IMR-90 (cell line): ENCODE results near the gene GABBR2. TPM values are rescaled to one million over a fixed set of nuclear protein-coding genes. Genes with fewer than 3 reads are reported as not detected.

Experiments
- ATAC-seq: fragments of 200-7000 bp; cut with Tn5 transposase; 2 replicates; pipeline ENCODE4 v1.9.1; 2020; ENCODE audit warnings: low read depth, mild to moderate bottlenecking, moderate library complexity
- BruUV-seq: library from RNA; stranded (reverse); fragments of 400-500 nt; replicated peaks from 2 replicates; lab custom pipeline; 2021; lab: Mats Ljungman, UMichigan
- CTCF ChIA-PET: fragments of 300-600 bp; formaldehyde crosslinking; extraction: SDS; loops from one replicate; lab custom pipeline; 2021; ENCODE audit warnings: antibody characterized with exemption; lab: Yijun Ruan, JAX
- POLR2A ChIA-PET: fragments of 300-600 bp; sonication (Branson Sonifier 250); formaldehyde crosslinking; loops from one replicate; lab custom pipeline; 2022; ENCODE audit warnings: antibody characterized with exemption; ENCODE audit not compliant: unreplicated experiment; lab: Charles Lee
- DNase-seq: peaks from one replicate; pipeline ENCODE4 v3.0.0; 2013
- H2AFZ ChIP-seq: replicated peaks from 2 replicates; pipeline ENCODE3; 2013; ENCODE audit warnings: low read length, mild to moderate bottlenecking; ENCODE audit not compliant: poor library complexity
- H2AK5ac ChIP-seq: 2 replicates; pipeline ENCODE4 v1.6.1; 2013; ENCODE audit warnings: low read depth, low read length, inconsistent platforms
- H2AK9ac ChIP-seq: replicated peaks from 2 replicates; pipeline ENCODE3; 2013; ENCODE audit warnings: mild to moderate bottlenecking, low read depth, low read length, moderate library complexity; ENCODE audit not compliant: poor library complexity
- H2BK120ac ChIP-seq: 2 replicates; pipeline ENCODE4 v1.6.1; 2013; ENCODE audit warnings: low read depth, low read length, inconsistent platforms
- H2BK15ac ChIP-seq: 3 replicates; pipeline ENCODE4 v1.6.1; 2013; ENCODE audit warnings: low read depth, low read length, inconsistent platforms
- H2BK20ac ChIP-seq: 2 replicates; pipeline ENCODE4 v1.6.1; 2013; ENCODE audit warnings: low read depth, mild to moderate bottlenecking, inconsistent platforms, low read length, moderate library complexity
- H2BK5ac ChIP-seq: 2 replicates; pipeline ENCODE4 v1.6.1; 2013; ENCODE audit warnings: mild to moderate bottlenecking, low read depth, low read length, inconsistent platforms; ENCODE audit not compliant: poor library complexity, severe bottlenecking
- H3K14ac ChIP-seq: replicated peaks from 2 replicates; pipeline ENCODE4 v1.6.1; 2013; ENCODE audit warnings: low read depth, low read length, inconsistent platforms
- H3K18ac ChIP-seq: 2 replicates; pipeline ENCODE4 v1.6.1; 2013; ENCODE audit warnings: low read depth, low read length, control low read depth
- H3K23ac ChIP-seq: 2 replicates; pipeline ENCODE4 v1.6.1; 2013; ENCODE audit warnings: low read depth, low read length, inconsistent platforms
- H3K27ac ChIP-seq: 2 replicates; pipeline ENCODE4 v1.5.1; 2013; ENCODE audit warnings: mild to moderate bottlenecking, control low read depth, low read length; ENCODE audit not compliant: insufficient read depth
- H3K27me3 ChIP-seq: 2 replicates; pipeline ENCODE4 v1.6.1; 2013; ENCODE audit warnings: low read length; ENCODE audit not compliant: control insufficient read depth, insufficient read depth
- H3K36me3 ChIP-seq: 2 replicates; pipeline ENCODE4 v1.6.1; 2013; ENCODE audit warnings: low read length, mixed read lengths; ENCODE audit not compliant: control insufficient read depth, insufficient read depth
- H3K4ac ChIP-seq: 2 replicates; pipeline ENCODE4 v1.6.1; 2013; ENCODE audit warnings: low read depth, low read length, inconsistent platforms
- H3K4me1 ChIP-seq: 2 replicates; pipeline ENCODE4 v1.6.1; 2013; ENCODE audit warnings: low read length, mixed read lengths; ENCODE audit not compliant: control insufficient read depth, insufficient read depth
- H3K4me2 ChIP-seq: 2 replicates; pipeline ENCODE4 v1.6.1; 2013; ENCODE audit warnings: low read depth, mild to moderate bottlenecking, control low read depth, low read length, moderate library complexity
- H3K4me3 ChIP-seq: 2 replicates; pipeline ENCODE4 v1.5.1; 2013; ENCODE audit warnings: low read depth, mild to moderate bottlenecking, control low read depth, low read length, moderate library complexity; ENCODE audit not compliant: insufficient read depth
- H3K56ac ChIP-seq: 2 replicates; pipeline ENCODE4 v1.6.1; 2013; ENCODE audit warnings: low read length, inconsistent platforms; ENCODE audit not compliant: insufficient read depth; ENCODE audit errors: extremely low read depth
- H3K79me1 ChIP-seq, 2 experiments: 2 replicates each; pipeline ENCODE4 v1.6.1; 2013; ENCODE audit warnings: low read length in 2 of 2, inconsistent platforms in 1 of 2, low read depth in 1 of 2
- H3K9ac ChIP-seq: 2 replicates; pipeline ENCODE4 v1.6.1; 2013; ENCODE audit warnings: low read depth, low read length, control low read depth
- H3K9me1 ChIP-seq: 2 replicates; pipeline ENCODE4 v1.6.1; 2013; ENCODE audit warnings: low read length, inconsistent platforms; ENCODE audit not compliant: insufficient read depth
- H3K9me3 ChIP-seq: 2 replicates; pipeline ENCODE4 v1.6.1; 2013; ENCODE audit warnings: low read length; ENCODE audit not compliant: control insufficient read depth, insufficient read depth
- H4K20me1 ChIP-seq: 2 replicates; pipeline ENCODE4 v1.6.1; 2013; ENCODE audit warnings: low read length, inconsistent platforms; ENCODE audit not compliant: insufficient read depth
- H4K5ac ChIP-seq: 2 replicates; pipeline ENCODE4 v1.6.1; 2013; ENCODE audit warnings: mild to moderate bottlenecking, low read depth, low read length, control low read depth
- H4K8ac ChIP-seq, 2 experiments: 2 replicates each; pipeline ENCODE4 v1.6.1; 2013; ENCODE audit warnings: low read depth in 2 of 2, low read length in 2 of 2, control low read depth in 1 of 2, inconsistent platforms in 1 of 2
- H4K91ac ChIP-seq: 2 replicates; pipeline ENCODE4 v1.6.1; 2013; ENCODE audit warnings: low read depth, low read length, inconsistent platforms; ENCODE audit not compliant: insufficient read depth
- CHD1 ChIP-seq: IDR thresholded peaks from 2 replicates; pipeline ENCODE4 v1.6.1; 2012; ENCODE audit warnings: low read depth, low read length, improper control_type of control experiment
- CTCF ChIP-seq: conservative IDR thresholded peaks from 2 replicates; pipeline ENCODE4 v1.5.1; 2012; ENCODE audit warnings: mild to moderate bottlenecking, low read depth, low read length, improper control_type of control experiment
- FOS ChIP-seq: fragments of 150-350 bp; IDR thresholded peaks from 2 replicates; pipeline ENCODE4 v1.6.1; 2016; ENCODE audit warnings: low read depth, low read length
- RAD21 ChIP-seq: IDR thresholded peaks from 2 replicates; pipeline ENCODE4 v1.6.1; 2012; ENCODE audit warnings: low read length, improper control_type of control experiment
- RFX5 ChIP-seq: IDR thresholded peaks from 2 replicates; pipeline ENCODE4 v1.8.0; 2012; ENCODE audit warnings: low read depth, mild to moderate bottlenecking, low read length, moderate library complexity
- SMC3 ChIP-seq: fragments of 150-350 bp; IDR thresholded peaks from 2 replicates; pipeline ENCODE4 v1.6.1; 2016; ENCODE audit warnings: low read depth, mild to moderate bottlenecking, antibody characterized with exemption, low read length, moderate library complexity
- WGBS, 2 experiments: methylation state at CpG; one replicate each; pipeline versions ENCODE4 v1.1.5 to v1.1.7; 2013; ENCODE audit warnings: missing lambda C conversion rate in 2 of 2; ENCODE audit not compliant: insufficient read length in 1 of 2; ENCODE audit errors: extremely low coverage in 2 of 2; 5-methylcytosine and 5-hydroxymethylcytosine counted together
- dilution Hi-C: fragments of 300-500 bp; cut with HindIII; formaldehyde crosslinking; loops from one replicate; pipeline ENCODE4 v1.14.3; 2018; ENCODE audit warnings: low sequenced_read_pairs; ENCODE audit not compliant: unreplicated experiment
- in situ Hi-C: fragments of 300-500 bp; cut with MboI; formaldehyde crosslinking; loops from 3 replicates; pipeline ENCODE4 v1.14.3; 2019; ENCODE audit warnings: low sequenced_read_pairs, inconsistent platforms, mixed read lengths
- intact Hi-C: fragments of 100-400 bp; cut with micrococcal nuclease; formaldehyde crosslinking; loops from 2 replicates; pipeline ENCODE4 v1.10.0; 2022
- polyA plus RNA-seq, 3 experiments: library from polyadenylated mRNA; depleted of rRNA; stranded (reverse); fragments of >200 nt; gene quantifications; 2 replicates each; pipeline ENCODE4 v1.2.3, GENCODE V29; 2012; ENCODE audit warnings: low replicate concordance in 1 of 3
- total RNA-seq: library from RNA; depleted of rRNA; stranded (reverse); fragments of >200 nt; gene quantifications from 2 replicates; pipeline ENCODE4 v1.2.3, GENCODE V29; 2012

The GABBR2 gene
- total and polyA plus RNA-seq, 2 of the 4 experiments (the other 2 are of a cell fraction) = 14.2 to 20.3 TPM

DNA sequence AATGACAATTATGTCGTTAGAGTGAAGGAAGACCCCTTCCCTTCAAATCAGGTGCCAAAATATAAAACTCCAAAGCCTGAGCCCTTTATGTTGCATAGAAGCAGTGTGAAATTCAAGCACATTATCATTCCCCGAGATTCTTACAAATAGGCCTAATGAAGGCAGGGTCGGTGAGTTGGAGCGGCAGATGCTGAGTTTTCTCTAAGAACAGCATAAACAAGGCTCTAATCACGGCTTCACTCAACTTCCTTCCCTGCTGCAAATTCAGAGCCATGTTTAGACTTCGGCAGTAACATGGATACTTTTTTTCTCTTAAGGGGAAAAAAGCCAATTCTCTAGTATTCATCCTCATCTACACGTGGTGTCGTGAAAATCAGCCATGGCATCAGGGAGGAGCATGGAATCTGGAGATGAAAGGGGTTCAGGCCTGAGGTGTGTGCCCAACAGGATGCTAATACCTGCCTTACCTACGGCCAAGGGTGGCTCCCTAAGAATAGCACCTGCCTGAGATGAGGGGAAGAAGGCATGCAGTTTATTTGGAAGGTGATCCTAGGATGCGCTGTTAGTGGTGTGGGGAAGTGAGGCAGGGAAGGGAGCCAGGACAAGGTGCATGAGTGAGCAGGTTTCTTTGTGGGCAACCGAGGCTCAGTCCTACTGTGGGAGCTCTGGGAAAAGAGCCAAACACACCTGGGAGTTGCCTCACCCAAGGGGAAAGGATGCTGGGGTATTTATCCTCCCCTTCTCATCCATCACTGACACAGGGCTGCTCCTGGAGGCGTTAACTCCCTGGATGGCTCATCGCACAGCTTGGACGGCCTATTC, 306.5 kb downstream of the GABBR2 start (continued):
- no peak for TF ChIP-seq CHD1

DNA sequence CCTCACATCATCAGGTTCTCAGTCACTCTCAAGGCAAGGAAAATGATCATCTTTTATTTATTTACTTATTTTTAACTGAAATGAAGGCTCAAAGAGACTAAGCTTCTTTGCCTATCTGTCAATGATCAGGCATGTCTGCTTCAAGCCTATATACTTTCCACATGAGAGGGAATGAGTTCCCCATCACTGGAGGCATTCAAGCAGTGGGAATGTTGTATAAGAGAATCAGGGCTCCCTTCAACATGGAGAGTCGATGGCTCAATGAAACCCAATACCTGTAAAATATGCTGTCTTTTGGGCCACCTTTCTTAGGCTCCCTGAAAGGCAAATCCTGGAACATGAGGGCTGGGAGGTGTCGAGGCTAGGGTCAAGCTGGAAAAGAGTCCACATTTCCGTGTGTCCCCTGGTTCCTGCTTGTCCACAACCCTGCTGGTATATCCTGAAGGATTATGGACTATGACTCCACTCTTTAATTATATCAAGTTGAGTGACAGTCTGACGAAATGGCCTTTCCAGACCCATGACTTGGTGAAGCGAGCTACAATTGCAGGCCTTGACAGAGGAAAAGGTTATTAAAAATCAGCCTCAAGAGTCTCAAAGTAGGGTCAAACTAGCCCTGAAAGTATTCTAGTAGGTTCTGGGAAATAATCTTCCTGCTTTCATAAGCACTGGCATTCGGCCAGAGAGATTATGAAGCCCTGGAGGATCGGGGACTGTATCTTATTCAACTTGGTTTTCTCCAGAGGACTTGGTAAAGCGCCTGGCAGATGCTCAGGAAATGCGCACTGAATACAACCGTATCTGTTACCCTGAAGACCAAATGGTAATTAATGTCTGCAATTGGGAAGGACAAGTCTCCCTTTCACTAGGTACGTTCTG, 307.4 kb downstream of the GABBR2 start:
- H2BK5ac ChIP-seq = no peak overlapping the region
- ChIA-PET POLR2A (no interaction called here), CTCF (no interaction called here)
- no peaks in the 10 kb centered on the region; the same call in 1 of the 2 replicates for H3K9me1 ChIP-seq
- H3K36me3 ChIP-seq = peaks cover 2% of the 10 kb centered on the region; the same call in 1 of the 2 replicates
- DNase-seq (peak; percentile 12), ATAC-seq (no peak)
- no peak overlapping the region for H3K27ac ChIP-seq
- no peaks in the 10 kb centered on the region for H3K27me3 ChIP-seq
- H3K56ac ChIP-seq = no peak overlapping the region
- no CpG with 5 or more reads among the region's 11 CpGs for WGBS, 2 experiments
- no peak overlapping the region for H2BK20ac ChIP-seq
- intact Hi-C loops (no loop called here), dilution Hi-C loops (no loop called here), in situ Hi-C loops (no loop called here)
- no TSS peak for BruUV-seq
- no peak overlapping the region for H3K4me2 ChIP-seq
- no peak overlapping the region for H3K14ac ChIP-seq
- H2AK5ac ChIP-seq = no peak overlapping the region
- H2BK120ac ChIP-seq = no peak overlapping the region
- no peaks in the 10 kb centered on the region for H4K20me1 ChIP-seq
- H3K18ac ChIP-seq = no peak overlapping the region
- H3K23ac ChIP-seq = no peak overlapping the region
- no peak overlapping the region for H4K5ac ChIP-seq
- no peak overlapping the region for H3K9ac ChIP-seq
- H2AFZ ChIP-seq = no peak overlapping the region
- H4K91ac ChIP-seq = no peak overlapping the region
- H3K9me3 ChIP-seq = no peaks in the 10 kb centered on the region
- no peak overlapping the region for H2AK9ac ChIP-seq
- H3K79me1 ChIP-seq = 0 out of 4 replicates have a peak, but pooled peaks cover 0 to 3% of the 10 kb centered on the region in 2 experiments
- H3K4me3 ChIP-seq = no peak overlapping the region
- H4K8ac ChIP-seq = no peak overlapping the region
- H3K4me1 ChIP-seq = no peaks in the 10 kb centered on the region
- H3K4ac ChIP-seq = no peak overlapping the region
- TF ChIP-seq CTCF (no peak), FOS (no peak), RAD21 (no peak), SMC3 (no peak), RFX5 (no peak)
- H2BK15ac ChIP-seq = no peak overlapping the region
